ENCODE measurements around the gene NOP53.

The NOP53 gene

DNA sequence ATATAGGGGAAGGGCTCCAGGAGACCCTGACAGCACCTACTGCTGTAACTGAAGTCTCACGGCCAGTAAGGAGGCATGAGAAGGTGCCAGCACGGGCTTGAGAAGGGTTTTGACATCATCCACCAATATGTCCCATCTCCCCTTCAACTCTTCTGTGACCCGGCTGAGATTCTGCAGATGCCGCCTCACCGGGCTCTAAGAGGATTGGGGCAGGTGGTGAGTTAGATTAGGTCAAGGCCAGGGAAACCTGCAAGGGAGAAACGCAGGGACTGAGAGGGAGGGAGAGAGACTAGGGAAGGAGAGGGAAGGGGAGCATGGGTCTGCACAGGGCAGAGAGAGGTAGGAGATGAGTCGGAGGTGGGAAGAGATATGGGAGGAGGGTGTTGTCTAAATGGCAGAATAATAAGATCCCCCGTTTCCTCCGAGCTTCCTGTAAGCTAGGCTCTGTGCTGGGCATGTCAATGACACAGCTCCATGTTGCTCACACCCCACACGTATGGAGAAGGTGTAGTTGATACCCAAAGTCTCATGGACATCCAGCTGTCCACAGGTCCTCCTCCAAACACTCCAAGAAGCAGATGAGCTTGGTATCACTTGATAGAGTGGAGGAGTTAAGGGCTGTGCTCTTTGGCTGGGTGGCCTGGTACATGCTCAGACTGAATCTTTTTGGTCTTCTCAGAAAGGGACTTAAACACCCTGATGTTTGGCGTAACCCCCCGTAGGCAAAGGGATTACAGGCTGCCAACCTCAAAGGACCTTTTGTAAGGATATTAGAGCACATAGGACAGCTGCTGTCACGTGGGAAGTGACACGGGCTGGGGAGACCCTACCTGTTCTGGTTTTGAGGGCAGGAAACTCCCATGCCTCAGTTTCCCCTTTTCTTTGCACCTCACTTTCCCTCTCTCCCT is 52.9 kb downstream of the NOP53 start:
- Histone ChIP-seq H3F3A (ENCODE audit: insufficient read depth, low read length) (no peaks in the 10 kb centered on the region), H2AFZ (ENCODE audit: low read length) (no peak overlapping the region), H3K27ac (ENCODE audit: low read length) (no peak overlapping the region), H3K9me3 (replicated peaks; ENCODE audit: insufficient read depth, low read length) (no peaks in the 10 kb centered on the region), H4K20me1 (ENCODE audit: insufficient read depth, low read length) (no peaks in the 10 kb centered on the region), H3K4me3 (ENCODE audit: low read length) (no peak overlapping the region), H3K9me2 (replicated peaks; ENCODE audit: insufficient read depth, low read length) (no peaks in the 10 kb centered on the region), H3K4me1 (ENCODE audit: low read length) (no peaks in the 10 kb centered on the region), H3K4me2 (ENCODE audit: low read depth, low read length) (no peak overlapping the region), H3K36me3 (replicated peaks; ENCODE audit: insufficient read depth, low read length) (no peaks in the 10 kb centered on the region), H3K79me2 (ENCODE audit: low read length) (no peaks in the 10 kb centered on the region), H3K27me3 (replicated peaks; ENCODE audit: insufficient read depth, low read length) (peaks cover 48% of the 10 kb centered on the region), H3K9ac (ENCODE audit: low read length) (no peak overlapping the region)
- TF ChIP-seq EZH2 (optimal IDR thresholded peaks at IDR 0.05; ENCODE audit: low read depth, low read length) (no peak), CTCF (IDR thresholded peaks at IDR 0.05; ENCODE audit: low read length) (no peak), EZH2phosphoT487 (IDR thresholded peaks at IDR 0.05; ENCODE audit: low read length) (no peak)
- DNase-seq = no peak

DNA sequence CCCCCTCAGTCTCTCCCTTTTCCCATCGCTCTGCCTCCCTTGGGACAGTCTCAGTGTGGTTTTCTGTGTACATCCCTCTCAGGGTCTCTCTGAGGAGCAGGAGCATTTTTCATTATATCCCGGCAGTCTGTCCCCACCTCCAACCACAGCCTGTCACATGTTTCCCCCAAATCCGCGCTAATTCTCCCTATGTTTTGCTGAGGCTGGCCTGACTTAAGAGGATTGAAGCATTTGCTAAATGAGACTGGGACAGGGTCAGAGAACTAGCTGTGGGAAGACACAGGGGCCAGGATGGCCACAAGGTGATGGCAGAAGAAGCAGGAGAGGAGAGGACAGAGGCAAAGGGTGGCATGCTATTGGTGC is 53.5 kb downstream of the NOP53 start:
- H3K36me3 ChIP-seq (replicated peaks; ENCODE audit: insufficient read depth, low read length) = no peaks in the 10 kb centered on the region
- no peak overlapping the region for H3K4me2 ChIP-seq (ENCODE audit: low read depth, low read length)
- H3K9me2 ChIP-seq (replicated peaks; ENCODE audit: insufficient read depth, low read length) = no peaks in the 10 kb centered on the region
- no peak overlapping the region for H2AFZ ChIP-seq (ENCODE audit: low read length)
- no peaks in the 10 kb centered on the region for H3K4me1 ChIP-seq (ENCODE audit: low read length)
- H4K20me1 ChIP-seq (ENCODE audit: insufficient read depth, low read length) = no peaks in the 10 kb centered on the region
- H3K27ac ChIP-seq (ENCODE audit: low read length) = no peak overlapping the region
- H3K79me2 ChIP-seq (ENCODE audit: low read length) = no peaks in the 10 kb centered on the region
- H3K4me3 ChIP-seq (ENCODE audit: low read length) = no peak overlapping the region
- TF ChIP-seq EZH2phosphoT487 (IDR thresholded peaks at IDR 0.05; ENCODE audit: low read length) = no peak
- no peak for TF ChIP-seq CTCF (IDR thresholded peaks at IDR 0.05; ENCODE audit: low read length)
- TF ChIP-seq EZH2 (optimal IDR thresholded peaks at IDR 0.05; ENCODE audit: low read depth, low read length) = no peak
- H3K9ac ChIP-seq (ENCODE audit: low read length) = no peak overlapping the region
- no peak for DNase-seq
- peaks cover 46% of the 10 kb centered on the region for H3K27me3 ChIP-seq (replicated peaks; ENCODE audit: insufficient read depth, low read length)
- H3F3A ChIP-seq (ENCODE audit: insufficient read depth, low read length) = no peaks in the 10 kb centered on the region
- no peaks in the 10 kb centered on the region for H3K9me3 ChIP-seq (replicated peaks; ENCODE audit: insufficient read depth, low read length)

GRCh38 chr19:47801270-47801669 is 55.9 kb downstream of the NOP53 start:
- Histone ChIP-seq H3K79me2 (ENCODE audit: low read length) (no peaks in the 10 kb centered on the region), H3K9ac (ENCODE audit: low read length) (no peak overlapping the region), H2AFZ (ENCODE audit: low read length) (no peak overlapping the region), H3K9me3 (replicated peaks; ENCODE audit: insufficient read depth, low read length) (no peaks in the 10 kb centered on the region), H3K9me2 (replicated peaks; ENCODE audit: insufficient read depth, low read length) (no peaks in the 10 kb centered on the region), H4K20me1 (ENCODE audit: insufficient read depth, low read length) (no peaks in the 10 kb centered on the region), H3K4me2 (ENCODE audit: low read depth, low read length) (no peak overlapping the region), H3K36me3 (replicated peaks; ENCODE audit: insufficient read depth, low read length) (no peaks in the 10 kb centered on the region), H3K4me1 (ENCODE audit: low read length) (no peaks in the 10 kb centered on the region), H3K4me3 (ENCODE audit: low read length) (no peak overlapping the region), H3K27me3 (replicated peaks; ENCODE audit: insufficient read depth, low read length) (peaks cover 46% of the 10 kb centered on the region), H3K27ac (ENCODE audit: low read length) (no peak overlapping the region), H3F3A (ENCODE audit: insufficient read depth, low read length) (no peaks in the 10 kb centered on the region)
- DNase-seq = no peak
- TF ChIP-seq CTCF (IDR thresholded peaks at IDR 0.05; ENCODE audit: low read length) = no peak
